ENCODE measurements around the gene TMEM94. TPM values are rescaled to one million over a fixed set of nuclear protein-coding genes. Genes with fewer than 3 reads are reported as not detected.

The TMEM94 gene
- total RNA-seq, 1 donor from 2014 or later: 82.3 TPM

DNA sequence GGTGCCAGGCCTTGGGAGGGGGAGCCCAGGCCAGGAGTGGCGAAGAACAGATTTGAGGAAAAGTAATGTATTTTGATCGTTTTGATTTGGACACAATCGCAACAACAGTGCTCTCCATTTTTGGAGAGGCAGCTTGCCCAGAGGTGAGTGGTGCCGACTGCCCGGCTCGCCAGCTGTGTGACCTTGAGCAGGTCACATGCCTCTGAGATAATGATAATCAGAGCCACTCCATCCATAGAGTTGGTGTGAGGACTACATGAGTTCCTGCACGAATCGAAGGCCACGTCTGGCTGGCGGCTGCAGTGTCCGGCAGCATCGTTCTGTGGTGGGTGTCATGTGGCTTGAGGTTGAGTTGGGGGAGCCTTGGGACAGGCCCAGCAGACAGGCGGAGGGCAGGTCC is 89.7 kb downstream of the TMEM94 start:
- intact Hi-C loops (cut with micrococcal nuclease): no loop called here

DNA sequence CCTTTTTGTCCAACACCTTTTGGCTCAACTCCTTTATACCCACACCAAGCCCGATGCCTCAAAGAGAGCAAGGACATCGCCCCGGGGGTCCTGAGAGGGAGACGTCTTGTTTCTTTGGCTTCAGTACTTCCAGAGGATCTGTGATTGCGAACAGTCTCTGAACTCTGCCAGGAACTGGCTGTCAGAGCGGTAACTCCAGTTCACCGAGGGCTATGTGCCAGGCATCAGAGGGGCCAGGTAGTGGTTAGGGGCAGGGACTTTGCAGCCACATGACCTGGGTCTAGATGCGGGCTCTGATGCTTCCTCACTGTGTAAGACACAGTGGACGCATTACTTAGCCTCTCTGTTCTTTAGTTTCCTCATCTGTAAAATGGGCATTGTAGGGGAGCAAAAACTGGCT is 90.7 kb downstream of the TMEM94 start:
- intact Hi-C loops (cut with micrococcal nuclease): no loop called here

- intact Hi-C loops (cut with micrococcal nuclease): no loop called here
Measured at GRCh38 chr17:75548813-75549212, 92.4 kb downstream of the TMEM94 start.

Other genes with a start within 250 kb of the TMEM94 start
- gene GGA3, start 195.0 kb upstream of the TMEM94 start, total RNA-seq: 80.3 and 88.6 TPM in 2 replicates
- gene MRPS7, start 194.8 kb upstream of the TMEM94 start, total RNA-seq: 66.3 and 73.3 TPM in 2 replicates
- gene MIF4GD, start 185.4 kb upstream of the TMEM94 start, total RNA-seq: 36.3 and 39.2 TPM in 2 replicates
- 48.4 and 52.7 TPM in 2 replicates for gene SLC25A19, start 167.2 kb upstream of the TMEM94 start, total RNA-seq
- gene GRB2, start 51.0 kb upstream of the TMEM94 start, total RNA-seq: 150 and 168 TPM in 2 replicates
- gene CASKIN2, start 58.9 kb downstream of the TMEM94 start, total RNA-seq: 0.74 and 0.76 TPM in 2 replicates
- gene TSEN54, start 59.9 kb downstream of the TMEM94 start, total RNA-seq: 65.2 and 65.9 TPM in 2 replicates
- gene LLGL2, start 69.1 kb downstream of the TMEM94 start, total RNA-seq: 19.4 and 21.6 TPM in 2 replicates
- gene MYO15B, start 131.2 kb downstream of the TMEM94 start, total RNA-seq: 43.2 and 48.4 TPM in 2 replicates
- gene SMIM5, start 176.8 kb downstream of the TMEM94 start, total RNA-seq: 0.54 and 0.83 TPM in 2 replicates
- 41.6 and 43.4 TPM in 2 replicates for gene RECQL5, start 210.5 kb downstream of the TMEM94 start, total RNA-seq
- gene SAP30BP, start 210.7 kb downstream of the TMEM94 start, total RNA-seq: 93.2 and 108 TPM in 2 replicates